Rectal smooth muscle tissue (tissue), 1 donor: ENCODE results near the gene PADI1.

Experiments
- H3K27ac ChIP-seq: one replicate; pipeline ENCODE4 v1.7.0; 2013; ENCODE audit warnings: low read depth, low read length, inconsistent platforms
- H3K27me3 ChIP-seq: one replicate; pipeline ENCODE4 v1.7.0; 2013; ENCODE audit warnings: low read length; ENCODE audit not compliant: control insufficient read depth, insufficient read depth
- H3K36me3 ChIP-seq: one replicate; pipeline ENCODE4 v1.7.0; 2013; ENCODE audit warnings: low read length; ENCODE audit not compliant: control insufficient read depth, insufficient read depth
- H3K4me1 ChIP-seq: one replicate; pipeline ENCODE4 v1.7.0; 2013; ENCODE audit warnings: low read length; ENCODE audit not compliant: control insufficient read depth, insufficient read depth
- H3K4me3 ChIP-seq: one replicate; pipeline ENCODE4 v1.7.0; 2013; ENCODE audit warnings: low read length
- H3K9ac ChIP-seq: one replicate; pipeline ENCODE4 v1.7.0; 2013; ENCODE audit warnings: low read length

The PADI1 gene

DNA sequence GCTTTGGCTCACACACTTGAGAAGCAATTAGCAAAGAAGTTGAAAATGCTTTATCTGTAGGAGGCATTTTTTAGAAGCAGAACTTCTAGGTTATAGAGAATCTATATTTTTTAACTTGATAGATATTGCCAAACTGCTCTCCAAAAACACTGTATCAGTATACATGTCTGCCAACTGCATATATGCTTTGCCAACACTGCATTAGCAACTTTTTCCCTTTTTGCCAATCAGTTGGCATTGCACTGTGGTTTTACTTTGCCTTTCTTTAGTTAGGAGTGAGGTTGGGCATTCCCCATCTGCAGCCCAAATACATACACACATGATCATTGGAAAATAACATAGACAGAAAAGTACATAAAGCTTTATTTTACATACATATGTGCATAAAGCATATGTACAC is 59.0 kb downstream of the PADI1 start:
- Histone ChIP-seq H3K36me3 (no peaks in the 10 kb centered on the region), H3K9ac (no peak overlapping the region), H3K4me3 (no peak overlapping the region), H3K27me3 (no peaks in the 10 kb centered on the region), H3K27ac (no peak overlapping the region), H3K4me1 (no peaks in the 10 kb centered on the region)

GRCh38 chr1:17264470-17264869 is 59.5 kb downstream of the PADI1 start:
- Histone ChIP-seq H3K9ac (no peak overlapping the region), H3K27me3 (no peaks in the 10 kb centered on the region), H3K27ac (no peak overlapping the region), H3K4me3 (no peak overlapping the region), H3K4me1 (no peaks in the 10 kb centered on the region), H3K36me3 (no peaks in the 10 kb centered on the region)

DNA sequence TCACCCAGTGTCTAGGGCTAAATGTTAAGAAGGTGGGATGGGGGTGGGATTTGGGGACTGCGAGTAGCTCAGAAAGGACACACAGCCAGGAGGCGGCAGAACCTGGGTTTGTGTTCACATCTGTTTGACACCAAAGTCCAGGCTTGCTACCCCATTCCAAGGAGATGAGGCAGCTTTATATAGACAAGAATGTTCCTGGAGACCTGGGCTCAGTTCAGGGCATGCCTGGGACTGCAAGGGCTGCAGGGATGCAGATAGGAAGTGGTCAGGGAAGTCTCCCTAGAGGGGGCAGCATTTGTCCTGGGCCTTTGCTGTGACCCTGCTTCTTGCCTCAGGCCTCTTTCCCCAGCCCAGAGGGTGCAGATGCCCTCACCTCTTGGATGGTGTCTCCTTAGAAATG is 60.2 kb downstream of the PADI1 start:
- Histone ChIP-seq H3K27ac (no peak overlapping the region), H3K4me1 (no peaks in the 10 kb centered on the region), H3K9ac (no peak overlapping the region), H3K36me3 (no peaks in the 10 kb centered on the region), H3K27me3 (no peaks in the 10 kb centered on the region), H3K4me3 (no peak overlapping the region)

- Histone ChIP-seq H3K4me1 (no peaks in the 10 kb centered on the region), H3K27me3 (no peaks in the 10 kb centered on the region), H3K36me3 (no peaks in the 10 kb centered on the region), H3K4me3 (no peak overlapping the region), H3K27ac (no peak overlapping the region), H3K9ac (no peak overlapping the region)
Observed at GRCh38 chr1:17265950-17266349, 61.0 kb downstream of the PADI1 start.

DNA sequence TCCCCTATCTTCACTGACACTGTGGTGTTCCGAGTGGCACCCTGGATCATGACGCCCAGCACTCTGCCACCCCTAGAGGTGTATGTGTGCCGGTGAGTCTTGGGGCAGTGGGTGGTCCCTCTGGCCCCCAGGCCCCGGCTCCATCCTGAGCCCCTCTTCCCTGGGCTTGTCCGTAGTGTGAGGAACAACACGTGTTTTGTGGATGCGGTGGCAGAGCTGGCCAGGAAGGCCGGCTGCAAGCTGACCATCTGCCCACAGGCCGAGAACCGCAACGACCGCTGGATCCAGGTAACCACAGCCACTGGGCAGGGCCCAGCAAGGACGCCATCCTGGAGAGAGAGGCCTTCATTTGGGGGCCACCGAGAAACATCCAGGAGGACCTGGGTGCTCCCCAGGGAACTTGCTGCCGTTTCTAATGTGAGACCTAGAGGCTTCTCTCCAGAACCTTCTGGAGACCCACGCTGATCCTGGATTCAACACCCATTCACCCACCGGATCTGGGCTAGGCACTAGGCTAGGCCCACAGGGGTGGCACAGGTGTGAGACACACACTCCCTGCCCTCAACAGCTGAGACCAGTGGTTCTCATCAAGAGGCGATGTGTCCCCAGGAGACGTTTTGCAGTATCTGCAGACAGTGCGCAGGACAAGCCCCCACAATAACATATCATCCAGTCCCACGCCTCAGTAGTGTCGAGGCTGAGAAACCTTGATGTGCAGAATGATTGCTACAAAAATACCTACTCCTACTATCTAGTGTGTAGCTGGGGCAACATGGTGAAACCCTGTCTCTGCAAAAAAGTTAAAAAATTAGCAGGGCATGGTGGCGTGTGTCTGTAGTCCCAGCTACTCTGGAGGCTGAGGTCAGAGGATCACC is 66.2 kb downstream of the PADI1 start:
- H3K27ac ChIP-seq: no peak overlapping the region
- H3K27me3 ChIP-seq: peaks cover 9% of the 10 kb centered on the region
- H3K36me3 ChIP-seq: no peaks in the 10 kb centered on the region
- no peaks in the 10 kb centered on the region for H3K4me1 ChIP-seq
- H3K4me3 ChIP-seq: no peak overlapping the region
- no peak overlapping the region for H3K9ac ChIP-seq

GRCh38 chr1:17272066-17272465 is 67.1 kb downstream of the PADI1 start:
- Histone ChIP-seq H3K9ac (no peak overlapping the region), H3K27me3 (peaks cover 9% of the 10 kb centered on the region), H3K36me3 (no peaks in the 10 kb centered on the region), H3K4me1 (no peaks in the 10 kb centered on the region), H3K27ac (no peak overlapping the region), H3K4me3 (no peak overlapping the region)

GRCh38 chr1:17272646-17273045 is 67.7 kb downstream of the PADI1 start:
- Histone ChIP-seq H3K4me3 (no peak overlapping the region), H3K27me3 (peaks cover 9% of the 10 kb centered on the region), H3K27ac (no peak overlapping the region), H3K4me1 (no peaks in the 10 kb centered on the region), H3K36me3 (no peaks in the 10 kb centered on the region), H3K9ac (no peak overlapping the region)

DNA sequence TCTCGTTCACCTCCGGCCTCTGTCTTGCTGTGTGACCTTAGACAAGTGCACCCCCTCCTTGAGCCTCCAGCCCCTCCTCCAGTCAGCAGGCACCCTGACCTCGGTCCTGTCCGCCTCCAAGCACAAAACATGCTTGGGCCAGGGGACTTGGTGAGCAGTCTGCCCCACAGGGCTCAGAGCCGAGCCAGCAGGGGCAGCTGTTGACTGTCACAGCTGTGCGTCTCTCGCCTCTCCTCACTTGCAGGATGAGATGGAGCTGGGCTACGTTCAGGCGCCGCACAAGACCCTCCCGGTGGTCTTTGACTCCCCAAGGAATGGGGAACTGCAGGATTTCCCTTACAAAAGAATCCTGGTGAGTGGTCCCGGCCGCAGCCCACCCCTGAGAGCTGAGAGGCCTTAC is 68.2 kb downstream of the PADI1 start:
- H3K4me1 ChIP-seq: no peaks in the 10 kb centered on the region
- no peaks in the 10 kb centered on the region for H3K36me3 ChIP-seq
- peaks cover 9% of the 10 kb centered on the region for H3K27me3 ChIP-seq
- no peak overlapping the region for H3K27ac ChIP-seq
- H3K9ac ChIP-seq: no peak overlapping the region
- H3K4me3 ChIP-seq: no peak overlapping the region

GRCh38 chr1:17274186-17275170 is 69.5 kb downstream of the PADI1 start:
- H3K4me3 ChIP-seq: no peak overlapping the region
- no peaks in the 10 kb centered on the region for H3K36me3 ChIP-seq
- H3K27ac ChIP-seq: no peak overlapping the region
- no peaks in the 10 kb centered on the region for H3K4me1 ChIP-seq
- no peak overlapping the region for H3K9ac ChIP-seq
- H3K27me3 ChIP-seq: peaks cover 9% of the 10 kb centered on the region

GRCh38 chr1:17276568-17276967 is 71.6 kb downstream of the PADI1 start:
- no peak overlapping the region for H3K4me3 ChIP-seq
- H3K27me3 ChIP-seq: peaks cover 9% of the 10 kb centered on the region
- no peaks in the 10 kb centered on the region for H3K36me3 ChIP-seq
- H3K9ac ChIP-seq: no peak overlapping the region
- H3K27ac ChIP-seq: no peak overlapping the region
- no peaks in the 10 kb centered on the region for H3K4me1 ChIP-seq

GRCh38 chr1:17277511-17278159 is 72.7 kb downstream of the PADI1 start:
- Histone ChIP-seq H3K9ac (no peak overlapping the region), H3K27ac (no peak overlapping the region), H3K36me3 (no peaks in the 10 kb centered on the region), H3K27me3 (peaks cover 9% of the 10 kb centered on the region), H3K4me3 (no peak overlapping the region), H3K4me1 (no peaks in the 10 kb centered on the region)
